Activated T-cell treated with anti-CD3 and anti-CD28 coated beads, Interleukin-2, amount 50 U/mL, for 72 hours (primary cell): ENCODE measurements around the gene CYP2C18. TPM values are rescaled to one million over a fixed set of nuclear protein-coding genes. Genes with fewer than 3 reads are reported as not detected.
"Not testable (repeated sequence)": the region's sequence is repeated elsewhere in the genome, so short reads cannot be mapped to it uniquely, and the experiment has no call there.

ENCODE experiments used
- ATAC-seq, 2 donors: fragments of 150-1000 bp; cut with Tn5 transposase; replicated peaks in 1 of 2; 2 replicates each; pipeline ENCODE4 v1.10.0; 2021; ENCODE audit warnings: moderate library complexity in 2 of 2, mild to moderate bottlenecking in 1 of 2
- DNase-seq, 2 donors: peaks; one replicate each; pipeline ENCODE4 v3.0.0; 2021 to 2022; ENCODE audit warnings: mixed read lengths in 1 of 2
- H3K27ac Mint-ChIP-seq: one replicate; pipeline ENCODE4 v1.8.0; 2022; ENCODE audit warnings: mild to moderate bottlenecking, moderate library complexity, mixed read lengths
- H3K27me3 Mint-ChIP-seq: one replicate; pipeline ENCODE4 v1.8.0; 2022; ENCODE audit warnings: low read depth, mixed read lengths
- H3K36me3 Mint-ChIP-seq, 2 donors: one replicate each; pipeline ENCODE4 v1.8.0; 2022; ENCODE audit warnings: mixed read lengths in 2 of 2, mild to moderate bottlenecking in 1 of 2; ENCODE audit not compliant: insufficient read depth in 2 of 2
- H3K4me1 Mint-ChIP-seq: one replicate; pipeline ENCODE4 v1.8.0; 2022; ENCODE audit warnings: low read depth, mixed read lengths
- H3K4me3 Mint-ChIP-seq, 2 donors: one replicate each; pipeline ENCODE4 v1.8.0; 2022; ENCODE audit warnings: mild to moderate bottlenecking in 2 of 2, mixed read lengths in 2 of 2, moderate library complexity in 2 of 2
- H3K9me3 Mint-ChIP-seq, 2 donors: one replicate each; pipeline ENCODE4 v1.8.0; 2022; ENCODE audit warnings: mixed read lengths in 2 of 2
- total RNA-seq, 2 donors: library from RNA; stranded (reverse); gene quantifications; one replicate each; pipeline ENCODE4 v1.2.3, GENCODE V29; 2022

CYP2C18 gene
- total RNA-seq, 2 donors from 2014 or later = 3.0 to 3.1 TPM

DNA sequence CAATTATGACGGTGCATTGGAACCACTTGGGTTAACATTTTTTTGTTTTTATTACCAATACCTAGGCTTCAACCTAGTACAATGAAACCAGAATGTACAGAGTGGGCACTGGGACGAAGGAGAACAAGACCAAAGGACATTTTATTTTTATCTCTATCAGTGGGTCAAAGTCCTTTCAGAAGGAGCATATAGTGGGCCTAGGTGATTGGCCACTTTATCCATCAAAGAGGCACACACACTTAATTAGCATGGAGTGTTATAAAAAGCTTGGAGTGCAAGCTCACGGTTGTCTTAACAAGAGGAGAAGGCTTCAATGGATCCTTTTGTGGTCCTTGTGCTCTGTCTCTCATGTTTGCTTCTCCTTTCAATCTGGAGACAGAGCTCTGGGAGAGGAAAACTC, 78.9 kb downstream of the CYP2C18 start, which contains the start of gene CYP2C19:
CYP2C19 (plus strand) TSS at position 289 of the 400 bp plus-strand sequence; CDS start at position 314, 25 bp downstream.
- peaks cover 0 to 2% of the 10 kb centered on the region in 2 donors for H3K36me3 Mint-ChIP-seq
- no peak within 1 kb of the TSS for H3K27ac Mint-ChIP-seq
- H3K4me3 Mint-ChIP-seq = no peak within 1 kb of the TSS
- ATAC-seq (no peak), DNase-seq (no peak)
- H3K4me1 Mint-ChIP-seq = no peaks in the 10 kb centered on the region
- H3K9me3 Mint-ChIP-seq = peaks cover 5 to 6% of the 10 kb centered on the region in 2 donors
- H3K27me3 Mint-ChIP-seq = no peaks in the 10 kb centered on the region

DNA sequence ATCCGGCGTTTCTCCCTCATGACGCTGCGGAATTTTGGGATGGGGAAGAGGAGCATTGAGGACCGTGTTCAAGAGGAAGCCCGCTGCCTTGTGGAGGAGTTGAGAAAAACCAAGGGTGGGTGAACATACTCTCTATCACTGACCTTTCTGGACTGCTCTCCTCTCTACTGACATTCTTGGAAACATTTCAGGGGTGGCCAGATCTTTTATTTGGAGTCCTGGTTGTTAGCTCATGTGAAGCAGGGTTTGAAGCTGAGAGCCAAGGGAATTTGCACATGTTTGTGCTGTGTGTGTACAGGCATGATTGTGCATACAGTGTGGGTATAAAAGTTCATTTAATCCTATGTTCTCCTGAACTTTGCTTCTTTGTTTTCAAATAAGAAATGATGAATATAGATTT, 91.9 kb downstream of the CYP2C18 start:
- not testable (repeated sequence) for H3K36me3 Mint-ChIP-seq, ATAC-seq, H3K27ac Mint-ChIP-seq, DNase-seq, H3K9me3 Mint-ChIP-seq, H3K4me3 Mint-ChIP-seq, H3K4me1 Mint-ChIP-seq, H3K27me3 Mint-ChIP-seq

DNA sequence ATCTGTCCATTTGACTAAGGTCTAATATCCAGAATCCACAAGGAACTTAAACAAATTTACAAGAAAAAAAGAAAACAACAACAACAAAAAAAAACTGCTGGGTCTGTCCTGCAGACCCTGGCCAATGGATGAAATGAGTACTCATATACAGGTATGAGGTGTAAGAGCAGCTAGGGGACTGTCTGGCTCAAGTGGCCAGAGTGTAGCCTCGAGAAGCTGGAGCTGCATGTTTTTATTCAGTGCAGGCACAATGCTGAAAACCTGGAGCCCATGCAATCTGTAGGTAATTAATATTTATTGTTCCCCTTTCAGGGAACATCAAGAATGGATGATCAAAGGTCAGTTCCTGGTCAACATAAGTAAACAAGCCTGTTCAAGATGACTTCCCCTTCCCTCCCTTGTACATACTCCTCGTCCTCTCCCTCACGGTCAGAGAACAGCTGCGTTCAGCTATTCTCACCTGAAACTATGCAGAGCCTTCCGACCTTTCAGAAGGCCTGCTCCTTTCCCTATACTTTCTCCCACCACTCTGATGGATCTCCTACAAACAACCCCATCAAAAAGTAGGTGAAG, 94.4 kb downstream of the CYP2C18 start:
- Mint-ChIP-seq H3K27me3 (no peaks in the 10 kb centered on the region), H3K36me3 (no peaks in the 10 kb centered on the region), H3K4me1 (no peaks in the 10 kb centered on the region), H3K4me3 (no peak overlapping the region), H3K27ac (no peak overlapping the region), H3K9me3 (peaks cover 0 to 2% of the 10 kb centered on the region in 2 donors)
- no peak for ATAC-seq
- no peak for DNase-seq

DNA sequence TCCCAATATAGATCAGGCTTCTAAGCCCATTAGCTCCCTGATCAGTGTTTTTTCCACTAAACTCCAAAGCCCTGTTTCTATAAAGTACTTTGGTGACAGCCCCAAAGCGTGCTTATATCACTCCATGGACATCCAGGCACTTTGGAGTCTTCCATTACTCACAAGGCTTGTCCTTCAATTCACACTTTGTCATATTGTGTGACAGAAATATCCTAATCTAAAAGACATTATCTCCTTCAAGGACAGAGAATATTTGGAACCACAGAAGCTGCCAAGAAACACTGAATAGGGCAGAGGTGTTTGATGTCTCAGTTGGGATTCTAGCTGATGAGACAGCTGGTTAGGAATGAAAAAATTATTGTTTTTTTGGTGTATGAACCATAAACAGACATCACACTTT, 97.3 kb downstream of the CYP2C18 start:
- ATAC-seq (no peak), DNase-seq (no peak)
- H3K9me3 Mint-ChIP-seq = peaks cover 2 to 7% of the 10 kb centered on the region in 2 donors
- H3K27ac Mint-ChIP-seq = no peak overlapping the region
- no peak overlapping the region for H3K4me3 Mint-ChIP-seq
- no peaks in the 10 kb centered on the region for H3K4me1 Mint-ChIP-seq
- H3K27me3 Mint-ChIP-seq = no peaks in the 10 kb centered on the region
- H3K36me3 Mint-ChIP-seq = no peaks in the 10 kb centered on the region

DNA sequence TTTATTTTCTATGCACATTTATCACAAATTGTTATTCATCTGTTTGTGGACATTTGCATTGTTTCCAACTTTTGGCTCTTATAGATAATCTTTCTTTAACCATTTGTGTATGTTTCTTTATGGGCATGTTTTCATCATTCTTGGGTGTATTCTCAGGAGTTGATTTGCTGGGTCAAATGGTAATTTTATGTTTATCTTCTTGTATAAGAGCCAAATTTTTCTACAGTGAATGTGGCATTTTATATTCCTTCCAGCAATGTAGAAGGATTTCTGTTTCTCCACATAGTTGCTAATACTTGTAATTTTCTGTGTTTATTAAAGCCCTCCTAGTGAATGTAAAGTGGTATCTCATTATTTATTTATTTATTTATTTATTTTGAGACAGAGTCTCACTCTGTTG, 100.7 kb downstream of the CYP2C18 start:
- ATAC-seq = no peak
- Mint-ChIP-seq H3K27me3 (no peaks in the 10 kb centered on the region), H3K4me1 (no peaks in the 10 kb centered on the region)

DNA sequence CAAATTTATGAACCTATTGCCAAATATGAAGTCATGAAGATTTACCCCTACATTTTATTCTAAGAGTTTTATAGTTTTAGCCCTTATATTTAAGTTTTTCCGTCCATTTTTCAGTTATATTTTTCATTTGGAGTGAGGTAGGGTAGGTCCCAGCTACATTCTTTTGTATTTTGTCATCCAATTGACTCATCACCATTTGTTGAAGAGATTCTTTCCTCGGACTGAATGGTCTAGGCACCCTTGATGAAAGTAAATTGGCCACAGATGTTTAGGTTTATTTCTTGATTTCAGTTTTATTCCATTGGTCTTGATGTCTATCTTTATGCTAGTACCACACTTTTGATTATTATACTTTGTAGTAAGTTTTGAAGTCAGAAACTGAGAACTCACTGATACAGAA, 101.7 kb downstream of the CYP2C18 start:
- H3K4me3 Mint-ChIP-seq = no peak overlapping the region
- H3K9me3 Mint-ChIP-seq = peaks cover 2 to 14% of the 10 kb centered on the region in 2 donors
- no peaks in the 10 kb centered on the region for H3K36me3 Mint-ChIP-seq
- H3K4me1 Mint-ChIP-seq = no peaks in the 10 kb centered on the region
- no peaks in the 10 kb centered on the region for H3K27me3 Mint-ChIP-seq
- H3K27ac Mint-ChIP-seq = no peak overlapping the region
- no peak for DNase-seq
- ATAC-seq = no peak

More for the DNA sequence above, 100.7 kb downstream of the CYP2C18 start:
- H3K27ac Mint-ChIP-seq = no peak overlapping the region
- peaks cover 2 to 14% of the 10 kb centered on the region in 2 donors for H3K9me3 Mint-ChIP-seq
- no peak overlapping the region for H3K4me3 Mint-ChIP-seq
- DNase-seq = no peak
- no peaks in the 10 kb centered on the region for H3K36me3 Mint-ChIP-seq

Other genes with a start within 250 kb of the CYP2C18 start
- gene HELLS, start 137.9 kb upstream of the CYP2C18 start, total RNA-seq = 100 to 1,000 TPM; 120 to 149 TPM
- gene CYP2C19, start 79.0 kb downstream of the CYP2C18 start, total RNA-seq = under 1 TPM; 0.19 to 0.42 TPM